Esophagus muscularis mucosa (tissue), 3 donors: ENCODE data around the gene OGFOD2.

Experiments
- CTCF ChIP-seq, 3 experiments: fragments of 200-600 bp in 2 of 3; fragments of 450-650 bp in 1 of 3; sonication (generic) in 2 of 3; IDR thresholded peaks; one replicate each; pipeline ENCODE4 v1.5.1; 2017 to 2019; ENCODE audit warnings: antibody characterized with exemption in 3 of 3, mild to moderate bottlenecking in 2 of 3, moderate library complexity in 1 of 3
- POLR2A ChIP-seq: fragments of 450-650 bp; IDR thresholded peaks from one replicate; pipeline ENCODE4 v1.6.1; 2017; ENCODE audit warnings: antibody characterized with exemption, moderate library complexity, mild to moderate bottlenecking, low read depth
- POLR2AphosphoS5 ChIP-seq, 2 donors: sonication (generic); formaldehyde crosslinking; IDR thresholded peaks; one replicate each; pipeline ENCODE4 v1.6.1; 2017; ENCODE audit warnings: antibody characterized with exemption in 2 of 2

GRCh38 chr12:122944605-122945592, 30.1 kb upstream of the OGFOD2 start:
- TF ChIP-seq CTCF (IDR thresholded peaks at IDR 0.05) (no peak), POLR2AphosphoS5 (IDR thresholded peaks at IDR 0.05) (no peak), POLR2A (no peak)
